ENCODE results near the gene DENND5A.

- TF ChIP-seq CTCF (IDR thresholded peaks at IDR 0.05) (no peak), POLR2A (IDR thresholded peaks at IDR 0.05) (no peak)
These were observed 11.4 kb upstream of the DENND5A start for GRCh38 chr11:9276571-9276970.
